Measurements from ENCODE around the gene FANCI.

FANCI gene

GRCh38 chr15:89205991-89206585 lies 37.7 kb upstream of the FANCI start:
- no peak overlapping the region for H3K4me3 ChIP-seq (ENCODE audit: low read depth, low read length)
- TF ChIP-seq, protein P1, sequence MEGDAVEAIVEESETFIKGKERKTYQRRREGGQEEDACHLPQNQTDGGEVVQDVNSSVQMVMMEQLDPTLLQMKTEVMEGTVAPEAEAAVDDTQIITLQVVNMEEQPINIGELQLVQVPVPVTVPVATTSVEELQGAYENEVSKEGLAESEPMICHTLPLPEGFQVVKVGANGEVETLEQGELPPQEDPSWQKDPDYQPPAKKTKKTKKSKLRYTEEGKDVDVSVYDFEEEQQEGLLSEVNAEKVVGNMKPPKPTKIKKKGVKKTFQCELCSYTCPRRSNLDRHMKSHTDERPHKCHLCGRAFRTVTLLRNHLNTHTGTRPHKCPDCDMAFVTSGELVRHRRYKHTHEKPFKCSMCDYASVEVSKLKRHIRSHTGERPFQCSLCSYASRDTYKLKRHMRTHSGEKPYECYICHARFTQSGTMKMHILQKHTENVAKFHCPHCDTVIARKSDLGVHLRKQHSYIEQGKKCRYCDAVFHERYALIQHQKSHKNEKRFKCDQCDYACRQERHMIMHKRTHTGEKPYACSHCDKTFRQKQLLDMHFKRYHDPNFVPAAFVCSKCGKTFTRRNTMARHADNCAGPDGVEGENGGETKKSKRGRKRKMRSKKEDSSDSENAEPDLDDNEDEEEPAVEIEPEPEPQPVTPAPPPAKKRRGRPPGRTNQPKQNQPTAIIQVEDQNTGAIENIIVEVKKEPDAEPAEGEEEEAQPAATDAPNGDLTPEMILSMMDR (IDR thresholded peaks at IDR 0.05; ENCODE audit: control insufficient read depth, extremely low read depth, insufficient read depth): no peak
- no peak for DNase-seq (ENCODE audit: low read depth)

DNA sequence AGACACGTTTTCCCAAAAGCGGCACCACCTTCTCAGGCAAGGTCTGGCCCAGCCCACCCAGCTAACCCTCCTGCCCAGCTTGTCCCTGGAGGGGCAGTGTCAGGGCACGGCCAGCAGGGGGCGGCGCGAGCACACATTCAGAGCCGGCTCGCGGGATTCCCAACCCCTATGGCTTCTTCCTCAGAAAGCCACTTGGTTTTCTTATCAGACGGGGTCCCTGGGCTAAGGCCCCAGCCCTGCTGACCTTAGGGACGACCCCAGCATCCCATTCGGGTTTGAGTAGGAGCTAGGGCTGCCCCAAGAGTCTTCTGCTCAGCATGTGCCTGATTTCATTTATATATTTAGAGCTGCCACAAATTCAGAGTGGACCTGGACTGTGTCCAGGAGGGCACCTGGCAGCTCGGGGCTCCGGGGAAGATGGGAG lies 36.9 kb upstream of the FANCI start:
- peak; percentile 25 for DNase-seq (ENCODE audit: low read depth)
- no peak overlapping the region for H3K4me3 ChIP-seq (ENCODE audit: low read depth, low read length)
- TF ChIP-seq, protein P1 (IDR thresholded peaks at IDR 0.05; ENCODE audit: control insufficient read depth, extremely low read depth, insufficient read depth): peak; percentile 97

GRCh38 chr15:89208256-89208655 lies 35.5 kb upstream of the FANCI start:
- TF ChIP-seq, protein P1 (IDR thresholded peaks at IDR 0.05; ENCODE audit: control insufficient read depth, extremely low read depth, insufficient read depth): no peak
- peak; percentile 28 for DNase-seq (ENCODE audit: low read depth)
- no peak overlapping the region for H3K4me3 ChIP-seq (ENCODE audit: low read depth, low read length)

DNA sequence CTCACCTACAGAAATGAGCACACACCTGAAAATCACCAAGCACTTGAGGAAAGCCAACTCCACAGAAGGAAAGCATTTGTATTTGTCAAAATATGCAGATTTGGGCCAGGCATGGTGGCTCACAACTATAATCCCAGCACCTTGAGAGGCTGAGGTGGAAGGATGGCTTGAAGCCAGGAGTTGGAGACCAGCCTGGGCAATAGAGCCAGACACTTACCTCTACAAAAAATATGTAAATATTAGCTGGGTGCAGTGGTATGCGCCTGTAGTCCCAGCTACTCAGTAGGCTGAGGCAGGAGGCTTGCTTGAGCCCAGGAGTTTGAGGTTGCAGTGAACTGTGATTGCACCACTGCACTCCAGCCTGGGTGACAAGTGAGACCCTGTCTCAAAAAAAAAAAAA lies 34.7 kb upstream of the FANCI start:
- DNase-seq (ENCODE audit: low read depth): no peak
- TF ChIP-seq, protein P1 (IDR thresholded peaks at IDR 0.05; ENCODE audit: control insufficient read depth, extremely low read depth, insufficient read depth): no peak
- no peak overlapping the region for H3K4me3 ChIP-seq (ENCODE audit: low read depth, low read length)

DNA sequence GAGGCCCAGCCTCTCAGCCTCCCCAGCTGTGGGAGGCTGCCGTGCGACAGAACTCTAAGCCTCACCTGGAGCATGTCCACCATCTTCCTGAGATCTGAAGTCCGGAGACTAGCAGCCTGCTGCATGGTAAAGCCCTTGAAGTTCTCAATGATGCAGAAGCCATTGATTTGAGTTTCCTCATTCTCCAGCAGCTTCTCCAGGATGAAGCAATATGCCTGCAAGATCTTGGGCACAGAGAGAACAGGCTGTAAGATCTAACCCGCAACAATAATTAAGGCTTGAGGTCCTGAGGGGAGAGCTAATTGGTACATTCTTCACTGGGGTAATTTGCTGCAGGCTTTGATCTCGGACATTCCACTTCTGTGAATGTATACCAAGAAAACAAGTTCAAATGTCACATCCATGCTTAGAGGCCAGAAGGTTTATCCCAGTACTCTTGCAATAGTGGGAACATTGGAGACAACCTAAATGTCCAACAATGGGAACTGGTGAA lies 32.1 kb upstream of the FANCI start:
- TF ChIP-seq, protein P1 (IDR thresholded peaks at IDR 0.05; ENCODE audit: control insufficient read depth, extremely low read depth, insufficient read depth): no peak
- no peak overlapping the region for H3K4me3 ChIP-seq (ENCODE audit: low read depth, low read length)
- no peak for DNase-seq (ENCODE audit: low read depth)

GRCh38 chr15:89215627-89216026 lies 28.2 kb upstream of the FANCI start:
- no peak overlapping the region for H3K4me3 ChIP-seq (ENCODE audit: low read depth, low read length)
- DNase-seq (ENCODE audit: low read depth): no peak
- TF ChIP-seq, protein P1 (IDR thresholded peaks at IDR 0.05; ENCODE audit: control insufficient read depth, extremely low read depth, insufficient read depth): no peak

DNA sequence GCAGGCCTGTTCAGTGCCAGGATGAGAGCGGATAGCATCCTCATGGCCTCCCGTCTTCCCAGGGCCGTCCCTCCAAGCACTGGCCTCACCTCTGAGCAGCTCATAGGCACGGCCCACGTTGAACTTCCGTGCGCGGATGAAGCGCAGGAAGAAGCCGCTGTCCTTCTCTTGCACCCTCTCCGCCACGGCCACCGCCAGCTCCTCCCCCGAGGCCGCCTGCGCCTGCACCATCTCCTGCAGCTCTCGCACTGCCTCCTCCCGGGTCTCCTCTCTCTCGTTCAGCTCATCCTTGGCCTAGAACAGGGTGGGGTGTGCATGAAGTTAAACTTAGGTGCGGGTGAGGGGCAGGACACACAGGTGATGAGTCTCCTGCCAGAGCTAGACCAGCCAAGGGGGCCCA lies 26.7 kb upstream of the FANCI start:
- no peak for DNase-seq (ENCODE audit: low read depth)
- no peak overlapping the region for H3K4me3 ChIP-seq (ENCODE audit: low read depth, low read length)
- TF ChIP-seq, protein P1 (IDR thresholded peaks at IDR 0.05; ENCODE audit: control insufficient read depth, extremely low read depth, insufficient read depth): no peak

Measured in LNCaP clone FGC (cell line).